BJ (cell line): ENCODE results near the gene PRRX2. TPM values are rescaled to one million over a fixed set of nuclear protein-coding genes. Genes with fewer than 3 reads are reported as not detected.

ENCODE experiments used
- CTCF ChIA-PET: fragments of 350-600 bp; formaldehyde crosslinking; extraction: SDS; loops from one replicate; lab custom pipeline; 2021; ENCODE audit warnings: antibody characterized with exemption, inconsistent platforms; lab: Yijun Ruan, JAX
- POLR2A ChIA-PET: fragments of 300-600 bp; sonication (Branson Sonifier 250); formaldehyde crosslinking; extraction: SDS; loops from one replicate; lab custom pipeline; 2021; ENCODE audit warnings: antibody characterized with exemption; lab: Charles Lee
- DNase-seq: peaks from one replicate; pipeline ENCODE4 v3.0.0-alpha.2; 2011; ENCODE audit warnings: low read depth
- H3K27me3 ChIP-seq: 2 replicates; pipeline ENCODE4 v1.6.0; 2011; ENCODE audit warnings: low read length; ENCODE audit not compliant: control insufficient read depth, insufficient read depth
- H3K36me3 ChIP-seq: 2 replicates; pipeline ENCODE4 v1.5.1; 2011; ENCODE audit warnings: low read length; ENCODE audit not compliant: control insufficient read depth, insufficient read depth
- H3K4me3 ChIP-seq: 2 replicates; pipeline ENCODE4 v1.5.1; 2011; ENCODE audit warnings: low read depth, mild to moderate bottlenecking, control low read depth, low read length
- CTCF ChIP-seq: IDR thresholded peaks from 2 replicates; pipeline ENCODE4 v1.5.1; 2011; ENCODE audit warnings: low read depth, mild to moderate bottlenecking, control low read depth, inconsistent platforms, low read length, moderate library complexity; ENCODE audit not compliant: insufficient read depth
- polyA plus RNA-seq: library from polyadenylated mRNA; depleted of rRNA; stranded (reverse); fragments of >200 nt; gene quantifications from 2 replicates; pipeline ENCODE4 v1.2.3, GENCODE V29; 2011

PRRX2 gene
- polyA plus RNA-seq, 1 experiment = 37.4 TPM

DNA sequence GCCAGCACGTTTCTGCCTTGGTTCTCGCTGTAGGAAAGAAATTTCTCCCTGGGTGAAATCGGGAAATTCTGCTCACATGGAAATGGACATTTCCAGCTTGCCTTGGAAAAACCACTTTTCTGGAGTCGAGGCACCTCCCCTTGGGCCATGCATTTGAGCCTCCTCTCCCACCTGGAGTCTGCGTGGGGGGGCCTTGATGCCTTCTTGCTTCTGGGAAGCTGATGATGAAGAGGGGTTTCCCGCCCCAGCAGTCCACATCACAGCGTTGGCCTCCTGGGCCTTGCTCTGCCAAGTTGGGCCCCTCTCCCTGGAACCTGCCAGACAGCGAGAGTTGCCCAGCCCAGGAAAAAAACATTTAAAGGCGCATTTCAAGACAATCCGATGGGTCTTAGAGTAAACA, 21.7 kb upstream of the PRRX2 start:
- Histone ChIP-seq H3K36me3 (peaks cover 11% of the 10 kb centered on the region), H3K27me3 (no peaks in the 10 kb centered on the region), H3K4me3 (no peak overlapping the region)
- POLR2A ChIA-PET = no interaction called here
- CTCF ChIA-PET = interaction anchor here (0.8 to 6.2 kb wide), 11 partner anchors 13 to 146 kb away, joined by 3 to 79 read pairs (median 4); no protein-coding TSS in a partner anchor
- no peak for TF ChIP-seq CTCF
- no peak for DNase-seq

DNA sequence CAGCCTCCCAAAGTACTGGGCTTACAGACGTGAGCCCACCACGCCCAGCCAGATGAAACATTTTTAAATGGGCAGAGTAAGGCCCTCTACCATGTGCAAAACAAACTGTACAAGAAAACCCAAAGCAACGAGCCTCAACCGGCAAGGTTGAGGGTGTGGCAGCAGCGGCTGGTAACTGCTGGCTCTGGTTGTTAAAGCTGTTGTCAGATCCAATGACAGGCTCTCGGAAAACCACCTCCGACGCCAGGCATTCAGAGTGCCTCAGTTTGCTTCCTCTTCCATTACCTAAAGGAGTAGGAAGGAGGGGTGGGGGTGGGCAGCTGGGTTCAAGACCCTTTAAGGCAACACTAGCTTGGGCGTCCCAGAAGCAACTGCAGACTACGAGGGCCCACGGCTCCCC, 21.1 kb upstream of the PRRX2 start:
- CTCF ChIA-PET = interaction anchor here (0.8 to 6.2 kb wide), 8 partner anchors 12 to 146 kb away, joined by 3 to 79 read pairs (median 13); no protein-coding TSS in a partner anchor

GRCh38 chr9:129644902-129645301, 20.5 kb upstream of the PRRX2 start:
- ChIA-PET CTCF (interaction anchor here (1.5 to 5.6 kb wide), 3 partner anchors 93 to 145 kb away, joined by 4 to 59 read pairs (median 23); no protein-coding TSS in a partner anchor), POLR2A (no interaction called here)
- Histone ChIP-seq H3K36me3 (0 out of 2 replicates have a peak, but pooled peaks cover under 1% of the 10 kb centered on the region), H3K27me3 (no peaks in the 10 kb centered on the region), H3K4me3 (no peak overlapping the region)
- DNase-seq = no peak
- no peak for TF ChIP-seq CTCF

More for the DNA sequence above, 21.1 kb upstream of the PRRX2 start:
- no peaks in the 10 kb centered on the region for H3K27me3 ChIP-seq
- no peak for TF ChIP-seq CTCF
- POLR2A ChIA-PET = no interaction called here
- H3K4me3 ChIP-seq = no peak overlapping the region
- H3K36me3 ChIP-seq = peaks cover 5% of the 10 kb centered on the region
- DNase-seq = no peak

- CTCF ChIA-PET = interaction anchor here (1.2 to 1.6 kb wide), 4 partner anchors 11 to 137 kb away, joined by 3 to 5 read pairs (median 4); no protein-coding TSS in a partner anchor
These were observed 19.2 kb upstream of the PRRX2 start for GRCh38 chr9:129646252-129646651.

DNA sequence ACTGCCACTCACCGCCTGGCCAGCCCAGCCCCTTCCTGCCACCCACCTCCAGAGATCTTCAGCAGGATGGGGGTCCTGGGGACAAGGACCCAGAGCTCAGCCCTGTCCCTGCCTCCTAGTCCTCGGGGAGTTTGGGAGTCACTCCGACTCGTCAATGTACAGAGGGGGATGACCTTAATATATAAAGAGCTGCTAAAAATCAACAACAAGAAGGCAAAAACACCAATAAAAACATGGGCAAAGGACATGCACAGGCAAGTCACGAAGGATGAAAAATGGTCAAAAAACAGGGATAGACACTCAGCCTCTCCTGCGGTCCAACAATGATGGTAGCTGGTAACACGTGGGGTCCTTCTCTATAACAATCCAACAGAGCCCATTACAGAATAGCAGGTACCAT, 18.8 kb upstream of the PRRX2 start:
- Histone ChIP-seq H3K36me3 (no peaks in the 10 kb centered on the region), H3K27me3 (no peaks in the 10 kb centered on the region), H3K4me3 (no peak overlapping the region)
- CTCF ChIA-PET = interaction anchor here (0.6 to 1.6 kb wide), 5 partner anchors 11 to 137 kb away, joined by 3 to 5 read pairs (median 4); no protein-coding TSS in a partner anchor
- no peak for TF ChIP-seq CTCF
- DNase-seq = no peak
- POLR2A ChIA-PET = no interaction called here

More at GRCh38 chr9:129646252-129646651, 19.2 kb upstream of the PRRX2 start:
- Histone ChIP-seq H3K4me3 (no peak overlapping the region), H3K27me3 (no peaks in the 10 kb centered on the region), H3K36me3 (no peaks in the 10 kb centered on the region)
- POLR2A ChIA-PET = no interaction called here
- DNase-seq = no peak
- no peak for TF ChIP-seq CTCF
